Transverse colon (tissue), 4 donors: ENCODE data around the gene LETMD1.

Experiments used
- CTCF ChIP-seq, 5 experiments: fragments of 200-600 bp in 3 of 5; fragments of 450-650 bp in 2 of 5; sonication (generic) in 3 of 5; IDR thresholded peaks; 1 replicate in 2 of 5; 2 replicates in 3 of 5; pipeline ENCODE4 v1.5.1; 2016 to 2017; ENCODE audit warnings: antibody characterized with exemption in 5 of 5, inconsistent platforms in 3 of 5, mild to moderate bottlenecking in 2 of 5, moderate library complexity in 1 of 5
- POLR2A ChIP-seq: fragments of 450-650 bp; IDR thresholded peaks from one replicate; pipeline ENCODE4 v1.6.1; 2016; ENCODE audit warnings: antibody characterized with exemption, mild to moderate bottlenecking, moderate library complexity
- POLR2AphosphoS5 ChIP-seq, 3 donors: sonication (generic); formaldehyde crosslinking; IDR thresholded peaks; one replicate each; pipeline ENCODE4 v1.6.1; 2016; ENCODE audit warnings: antibody characterized with exemption in 3 of 3

DNA sequence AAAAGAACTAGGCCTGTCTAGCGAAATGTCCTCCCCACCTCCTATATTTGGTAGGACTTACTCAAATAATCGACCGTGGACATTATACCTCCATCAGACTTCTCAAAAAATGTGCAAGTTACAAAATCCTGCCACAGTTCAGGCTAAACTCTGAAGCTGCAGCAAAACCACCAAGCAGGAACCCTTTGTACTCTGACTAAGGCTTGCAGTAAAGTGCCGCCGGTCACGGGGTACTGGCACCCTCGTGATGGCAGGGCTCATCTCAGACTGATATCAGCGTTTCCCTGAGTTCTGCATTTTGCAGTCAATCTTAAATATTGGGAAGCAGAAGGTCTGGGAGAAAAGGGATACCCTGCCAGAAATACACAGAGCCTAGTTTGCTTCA lies 39.1 kb upstream of the LETMD1 start:
- TF ChIP-seq POLR2A: no peak
- no peak for TF ChIP-seq CTCF (IDR thresholded peaks at IDR 0.05)
- TF ChIP-seq POLR2AphosphoS5 (IDR thresholded peaks at IDR 0.05): no peak
